ENCODE results near the gene GPRASP2.

GPRASP2 gene

DNA sequence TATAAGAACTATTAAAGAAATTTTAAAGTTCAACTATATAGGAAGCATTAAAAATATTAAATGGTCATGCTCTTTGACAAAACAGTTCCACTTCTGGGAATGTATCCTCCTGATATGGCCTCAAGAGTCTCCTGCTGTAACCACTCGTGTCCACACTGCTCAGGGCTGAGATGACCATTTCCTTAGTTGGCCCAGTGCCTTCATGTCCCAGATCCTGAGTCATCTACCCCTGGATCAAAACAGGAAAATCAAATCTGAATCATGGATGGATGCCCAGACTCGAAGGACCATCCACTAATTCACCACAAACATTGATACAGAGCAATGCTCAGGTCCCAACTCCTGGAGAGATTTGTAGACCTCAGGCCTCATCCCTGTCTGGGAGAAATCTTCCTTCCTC, 53.0 kb downstream of the GPRASP2 start:
- no peaks in the 10 kb centered on the region for H3K9me2 ChIP-seq (replicated peaks; ENCODE audit: control insufficient read depth, low read length)
- no peaks in the 10 kb centered on the region for H3K36me3 ChIP-seq (ENCODE audit: control insufficient read depth, low read length)
- no peak overlapping the region for H3K4me2 ChIP-seq (ENCODE audit: low read length)
- no peaks in the 10 kb centered on the region for H3F3A ChIP-seq (ENCODE audit: control insufficient read depth, insufficient read depth)
- H3K4me3 ChIP-seq (ENCODE audit: low read length), result no peak overlapping the region
- peaks cover 5% of the 10 kb centered on the region; the same call in 1 of the 2 replicates for H3K4me1 ChIP-seq (ENCODE audit: control insufficient read depth, low read length)
- H3K27ac ChIP-seq (ENCODE audit: low read depth, low read length), result no peak overlapping the region
- peaks cover 13% of the 10 kb centered on the region for H3K79me2 ChIP-seq (ENCODE audit: control insufficient read depth, low read length)
- H3K9me3 ChIP-seq (ENCODE audit: control insufficient read depth, insufficient read depth, low read length), result no peaks in the 10 kb centered on the region
- H3K27me3 ChIP-seq (ENCODE audit: control insufficient read depth, low read length), result no peaks in the 10 kb centered on the region
- TF ChIP-seq CTCF (IDR thresholded peaks at IDR 0.05; ENCODE audit: low read depth, low read length, poor library complexity, severe bottlenecking), result no peak
- no peaks in the 10 kb centered on the region for H4K20me1 ChIP-seq (ENCODE audit: control insufficient read depth, insufficient read depth, low read depth, low read length)

DNA sequence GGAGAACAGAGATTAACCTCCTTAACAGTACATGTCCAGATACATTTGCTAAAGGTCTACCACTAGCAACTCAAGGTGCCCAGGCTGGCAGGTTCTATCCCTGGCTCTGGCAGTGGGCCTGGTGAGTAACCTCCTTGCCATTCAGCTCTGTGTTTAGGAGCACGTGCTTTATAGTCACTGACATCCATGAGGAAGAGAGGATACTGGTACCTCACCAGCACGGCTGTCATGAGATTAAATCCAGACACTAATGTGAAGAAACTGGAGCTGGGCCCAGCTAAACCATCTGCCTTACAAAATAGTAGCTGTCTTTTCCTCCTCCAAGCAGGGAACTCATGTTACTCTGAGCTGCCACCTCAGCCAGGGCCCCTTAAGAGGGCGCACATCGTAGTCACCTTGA, 53.6 kb downstream of the GPRASP2 start:
- no peaks in the 10 kb centered on the region for H3F3A ChIP-seq (ENCODE audit: control insufficient read depth, insufficient read depth)
- TF ChIP-seq EZH2phosphoT487 (IDR thresholded peaks at IDR 0.05; ENCODE audit: borderline replicate concordance, low read length) (no peak), CTCF (IDR thresholded peaks at IDR 0.05; ENCODE audit: low read depth, low read length, poor library complexity, severe bottlenecking) (no peak)
- no peaks in the 10 kb centered on the region for H3K27me3 ChIP-seq (ENCODE audit: control insufficient read depth, low read length)
- H3K9me2 ChIP-seq (replicated peaks; ENCODE audit: control insufficient read depth, low read length), result no peaks in the 10 kb centered on the region
- H3K79me2 ChIP-seq (ENCODE audit: control insufficient read depth, low read length), result peaks cover 17% of the 10 kb centered on the region
- no peaks in the 10 kb centered on the region for H3K9me3 ChIP-seq (ENCODE audit: control insufficient read depth, insufficient read depth, low read length)
- no peaks in the 10 kb centered on the region for H4K20me1 ChIP-seq (ENCODE audit: control insufficient read depth, insufficient read depth, low read depth, low read length)
- peaks cover 6% of the 10 kb centered on the region; the same call in 1 of the 2 replicates for H3K4me1 ChIP-seq (ENCODE audit: control insufficient read depth, low read length)
- no peak overlapping the region for H3K4me3 ChIP-seq (ENCODE audit: low read length)
- no peak overlapping the region for H3K4me2 ChIP-seq (ENCODE audit: low read length)
- H3K36me3 ChIP-seq (ENCODE audit: control insufficient read depth, low read length), result no peaks in the 10 kb centered on the region
- H3K27ac ChIP-seq (ENCODE audit: low read depth, low read length), result no peak overlapping the region

GRCh38 chrX:102767287-102767686, 55.0 kb downstream of the GPRASP2 start:
- no peaks in the 10 kb centered on the region for H3K9me2 ChIP-seq (replicated peaks; ENCODE audit: control insufficient read depth, low read length)

More at GRCh38 chrX:102767287-102767686, 55.0 kb downstream of the GPRASP2 start:
- no peaks in the 10 kb centered on the region for H3F3A ChIP-seq (ENCODE audit: control insufficient read depth, insufficient read depth)
- no peaks in the 10 kb centered on the region for H3K9me3 ChIP-seq (ENCODE audit: control insufficient read depth, insufficient read depth, low read length)
- H3K27me3 ChIP-seq (ENCODE audit: control insufficient read depth, low read length), result no peaks in the 10 kb centered on the region
- H3K4me1 ChIP-seq (ENCODE audit: control insufficient read depth, low read length), result peaks cover 6% of the 10 kb centered on the region; the same call in 1 of the 2 replicates
- H4K20me1 ChIP-seq (ENCODE audit: control insufficient read depth, insufficient read depth, low read depth, low read length), result no peaks in the 10 kb centered on the region
- TF ChIP-seq CTCF (IDR thresholded peaks at IDR 0.05; ENCODE audit: low read depth, low read length, poor library complexity, severe bottlenecking) (no peak), EZH2phosphoT487 (IDR thresholded peaks at IDR 0.05; ENCODE audit: borderline replicate concordance, low read length) (no peak)
- H3K27ac ChIP-seq (ENCODE audit: low read depth, low read length), result no peak overlapping the region
- H3K79me2 ChIP-seq (ENCODE audit: control insufficient read depth, low read length), result peaks cover 21% of the 10 kb centered on the region
- no peaks in the 10 kb centered on the region for H3K36me3 ChIP-seq (ENCODE audit: control insufficient read depth, low read length)
- H3K4me3 ChIP-seq (ENCODE audit: low read length), result no peak overlapping the region
- H3K4me2 ChIP-seq (ENCODE audit: low read length), result no peak overlapping the region
